Muscle of leg (tissue), 11 donors: Measurements from ENCODE around the gene STPG4. TPM values are rescaled to one million over a fixed set of nuclear protein-coding genes. Genes with fewer than 3 reads are reported as not detected.

Source experiments
- DNase-seq: peaks from one replicate; pipeline ENCODE4 v3.0.0; 2013
- H3K27ac ChIP-seq: one replicate; pipeline ENCODE4 v1.5.1; 2013; ENCODE audit warnings: mild to moderate bottlenecking, low read length, control low read depth
- H3K27me3 ChIP-seq: one replicate; pipeline ENCODE4 v1.6.1; 2013; ENCODE audit warnings: low read length; ENCODE audit not compliant: control insufficient read depth, insufficient read depth
- H3K36me3 ChIP-seq: one replicate; pipeline ENCODE4 v1.6.1; 2013; ENCODE audit warnings: low read length; ENCODE audit not compliant: control insufficient read depth, insufficient read depth
- H3K4me1 ChIP-seq: one replicate; pipeline ENCODE4 v1.6.1; 2013; ENCODE audit warnings: low read length; ENCODE audit not compliant: control insufficient read depth, insufficient read depth
- H3K4me3 ChIP-seq: one replicate; pipeline ENCODE4 v1.5.1; 2013; ENCODE audit warnings: low read length, control low read depth
- H3K9me3 ChIP-seq: replicated peaks from 2 replicates; pipeline ENCODE4 v1.6.1; 2013; ENCODE audit warnings: low read depth, low read length; ENCODE audit not compliant: control insufficient read depth
- WGBS: methylation state at CpG from one replicate; pipeline ENCODE4 v1.1.5; 2013; ENCODE audit warnings: missing lambda C conversion rate; ENCODE audit not compliant: insufficient coverage; 5-methylcytosine and 5-hydroxymethylcytosine counted together
- polyA plus RNA-seq, 8 donors: library from polyadenylated mRNA; unstranded; fragments of 120-200 nt; gene quantifications; one replicate each; pipeline versions ENCODE4 v1.2.1 to v1.2.3, GENCODE V29; 2013; ENCODE audit warnings: inconsistent platforms in 1 of 8, low replicate concordance in 1 of 8; ENCODE audit not compliant: insufficient read length in 8 of 8, insufficient read depth in 1 of 8
- total RNA-seq: library from RNA; stranded (reverse); fragments of 120-200 nt; gene quantifications from one replicate; pipeline ENCODE4 v1.2.4, GENCODE V29; 2013

Gene STPG4
- total and polyA plus RNA-seq, 9 donors, result 0.12 to 0.22 (median 0.19) TPM; not detected in 6

- DNase-seq, result no peak
- H3K4me3 ChIP-seq, result no peak overlapping the region
- H3K27me3 ChIP-seq, result no peaks in the 10 kb centered on the region
- H3K36me3 ChIP-seq, result no peaks in the 10 kb centered on the region
- H3K27ac ChIP-seq, result no peak overlapping the region
- H3K4me1 ChIP-seq, result peaks cover 8% of the 10 kb centered on the region
- WGBS, result 93% methylated on average over 5 of the region's 7 CpGs
- no peaks in the 10 kb centered on the region for H3K9me3 ChIP-seq
Observed at GRCh38 chr2:47094511-47095142, 60.5 kb downstream of the STPG4 start.

- no peak overlapping the region for H3K27ac ChIP-seq
- no peak overlapping the region for H3K4me3 ChIP-seq
- H3K9me3 ChIP-seq, result no peaks in the 10 kb centered on the region
- peaks cover 2% of the 10 kb centered on the region for H3K27me3 ChIP-seq
- WGBS, result 94% methylated on average over 5 of the region's 8 CpGs
- H3K4me1 ChIP-seq, result peaks cover 17% of the 10 kb centered on the region
- no peak for DNase-seq
- H3K36me3 ChIP-seq, result no peaks in the 10 kb centered on the region
Observed at GRCh38 chr2:47093626-47094025, 61.5 kb downstream of the STPG4 start.

- H3K36me3 ChIP-seq, result no peaks in the 10 kb centered on the region
Observed at GRCh38 chr2:47092465-47092864, 62.6 kb downstream of the STPG4 start.

GRCh38 chr2:47091118-47091517 lies 64.0 kb downstream of the STPG4 start:
- Histone ChIP-seq H3K4me1 (peaks cover 38% of the 10 kb centered on the region), H3K4me3 (no peak overlapping the region), H3K27ac (no peak overlapping the region), H3K9me3 (no peaks in the 10 kb centered on the region), H3K27me3 (peaks cover 2% of the 10 kb centered on the region), H3K36me3 (no peaks in the 10 kb centered on the region)
- WGBS, result no CpG with 5 or more reads among the region's 2 CpGs
- DNase-seq, result peak; percentile 85

More at GRCh38 chr2:47092465-47092864, 62.6 kb downstream of the STPG4 start:
- DNase-seq, result no peak
- H3K9me3 ChIP-seq, result no peaks in the 10 kb centered on the region
- 94% methylated on average over 5 of the region's 5 CpGs for WGBS
- H3K4me1 ChIP-seq, result peaks cover 24% of the 10 kb centered on the region
- no peak overlapping the region for H3K4me3 ChIP-seq
- no peak overlapping the region for H3K27ac ChIP-seq
- peaks cover 2% of the 10 kb centered on the region for H3K27me3 ChIP-seq

- WGBS, result 58% methylated on average over 5 of the region's 6 CpGs
- Histone ChIP-seq H3K9me3 (no peaks in the 10 kb centered on the region), H3K27me3 (peaks cover 2% of the 10 kb centered on the region), H3K36me3 (no peaks in the 10 kb centered on the region), H3K4me3 (no peak overlapping the region), H3K4me1 (peaks cover 56% of the 10 kb centered on the region), H3K27ac (peak overlapping the region; percentile 49)
- no peak for DNase-seq
Observed at GRCh38 chr2:47089083-47089464, 66.0 kb downstream of the STPG4 start.

GRCh38 chr2:47088371-47089082 lies 66.6 kb downstream of the STPG4 start:
- H3K9me3 ChIP-seq, result no peaks in the 10 kb centered on the region
- no peaks in the 10 kb centered on the region for H3K36me3 ChIP-seq
- no peak overlapping the region for H3K4me3 ChIP-seq
- DNase-seq, result peak; percentile 89
- H3K27ac ChIP-seq, result peak overlapping the region; percentile 67
- WGBS, result 16% methylated on average over 3 of the region's 5 CpGs
- peaks cover 61% of the 10 kb centered on the region for H3K4me1 ChIP-seq
- H3K27me3 ChIP-seq, result peaks cover 2% of the 10 kb centered on the region

GRCh38 chr2:47087051-47087450 lies 68.1 kb downstream of the STPG4 start:
- Histone ChIP-seq H3K36me3 (no peaks in the 10 kb centered on the region), H3K4me1 (peaks cover 70% of the 10 kb centered on the region), H3K27ac (no peak overlapping the region), H3K9me3 (no peaks in the 10 kb centered on the region), H3K4me3 (no peak overlapping the region), H3K27me3 (peaks cover 2% of the 10 kb centered on the region)
- 65% methylated on average over 2 of the region's 3 CpGs for WGBS
- no peak for DNase-seq

- H3K27me3 ChIP-seq, result peaks cover 2% of the 10 kb centered on the region
- H3K27ac ChIP-seq, result peak overlapping the region; percentile 47
- no peak for DNase-seq
- no peak overlapping the region for H3K4me3 ChIP-seq
- H3K4me1 ChIP-seq, result peaks cover 70% of the 10 kb centered on the region
- no peaks in the 10 kb centered on the region for H3K9me3 ChIP-seq
- WGBS, result 69% methylated on average over 3 of the region's 6 CpGs
- no peaks in the 10 kb centered on the region for H3K36me3 ChIP-seq
Observed at GRCh38 chr2:47086571-47086970, 68.5 kb downstream of the STPG4 start.

- 54% methylated on average over 8 of the region's 9 CpGs for WGBS
- no peak overlapping the region for H3K4me3 ChIP-seq
Observed at GRCh38 chr2:47086054-47086471, 69.0 kb downstream of the STPG4 start.

GRCh38 chr2:47083886-47084687 lies 71.0 kb downstream of the STPG4 start:
- Histone ChIP-seq H3K4me3 (no peak overlapping the region), H3K9me3 (no peaks in the 10 kb centered on the region), H3K36me3 (no peaks in the 10 kb centered on the region), H3K27ac (peak overlapping the region; percentile 42), H3K4me1 (peaks cover 68% of the 10 kb centered on the region), H3K27me3 (no peaks in the 10 kb centered on the region)
- peak; percentile 81 for DNase-seq
- 70% methylated on average over 12 of the region's 17 CpGs for WGBS

More at GRCh38 chr2:47086054-47086471, 69.0 kb downstream of the STPG4 start:
- Histone ChIP-seq H3K27ac (peak overlapping the region; percentile 47), H3K36me3 (no peaks in the 10 kb centered on the region), H3K27me3 (peaks cover 2% of the 10 kb centered on the region), H3K9me3 (no peaks in the 10 kb centered on the region), H3K4me1 (peaks cover 70% of the 10 kb centered on the region)
- DNase-seq, result no peak
